Measurements from ENCODE around the gene PLK5. TPM values are rescaled to one million over a fixed set of nuclear protein-coding genes. Genes with fewer than 3 reads are reported as not detected.
A peak's percentile ranks its signal among the peaks of the same experiment; 100 is the strongest.

The PLK5 gene
- total RNA-seq, 2 donors from 2014 or later, result not detected

GRCh38 chr19:1486720-1487575 is 36.9 kb upstream of the PLK5 start:
- Histone ChIP-seq H3K27me3 (no peaks in the 10 kb centered on the region), H3K4me1 (peaks cover 9% of the 10 kb centered on the region), H3K4me3 (no peak overlapping the region), H3K9me3 (no peaks in the 10 kb centered on the region), H3K36me3 (no peaks in the 10 kb centered on the region), H3K9ac (ENCODE audit: low read depth in 2 of 2, low read length in 2 of 2) (no peak overlapping the region), H3K27ac (no peak overlapping the region)
- TF ChIP-seq CTCF (IDR thresholded peaks at IDR 0.05), result no peak
- no peak for DNase-seq
- intact Hi-C loops (cut with DNase I), result no loop called here

DNA sequence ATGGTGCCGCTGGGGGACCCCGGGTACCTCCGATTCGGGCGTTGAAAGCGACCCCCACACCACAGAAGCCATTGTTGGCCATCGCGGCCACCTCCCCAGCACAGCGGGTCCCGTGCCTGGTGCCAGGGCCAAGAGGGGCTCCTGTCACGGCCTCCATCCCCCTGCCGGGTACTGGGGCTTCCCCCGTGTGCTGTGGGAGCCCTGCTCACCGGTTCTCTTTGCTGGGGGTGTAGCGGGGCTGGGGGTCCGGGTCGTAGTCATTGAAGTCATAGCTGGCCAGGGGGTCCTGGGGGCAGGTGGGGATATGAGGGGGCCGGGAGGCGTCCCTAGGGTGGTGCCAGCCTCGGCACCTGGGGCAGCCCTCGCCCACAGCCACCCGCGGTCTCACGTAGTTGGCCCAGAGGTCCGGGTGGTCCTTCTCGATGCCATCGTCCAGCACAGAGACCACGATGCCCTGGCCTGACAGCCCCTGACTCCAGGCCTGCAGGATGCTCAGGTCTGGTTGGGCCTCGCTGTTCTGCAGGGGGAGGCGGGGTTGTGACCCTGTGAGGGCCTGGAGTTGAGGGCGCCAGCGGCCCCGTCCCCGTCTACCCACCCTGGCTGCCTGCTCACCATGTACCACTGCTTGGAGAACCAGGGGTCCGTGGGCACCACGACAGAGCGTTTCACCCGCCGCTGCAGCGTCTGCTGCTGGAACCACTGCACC is 36.1 kb upstream of the PLK5 start:
- no peak for TF ChIP-seq CTCF (IDR thresholded peaks at IDR 0.05)
- DNase-seq, result no peak
- no peaks in the 10 kb centered on the region for H3K27me3 ChIP-seq
- no peaks in the 10 kb centered on the region for H3K36me3 ChIP-seq
- no peak overlapping the region for H3K4me3 ChIP-seq
- peaks cover 9% of the 10 kb centered on the region for H3K4me1 ChIP-seq
- H3K27ac ChIP-seq, result no peak overlapping the region
- H3K9ac ChIP-seq (ENCODE audit: low read depth in 2 of 2, low read length in 2 of 2), result no peak overlapping the region
- intact Hi-C loops (cut with DNase I), result no loop called here
- no peaks in the 10 kb centered on the region for H3K9me3 ChIP-seq

- no peak for DNase-seq
- no peak overlapping the region for H3K27ac ChIP-seq
- H3K9me3 ChIP-seq, result no peaks in the 10 kb centered on the region
- H3K9ac ChIP-seq (ENCODE audit: low read depth in 2 of 2, low read length in 2 of 2), result no peak overlapping the region
- no peaks in the 10 kb centered on the region for H3K36me3 ChIP-seq
- H3K4me3 ChIP-seq, result no peak overlapping the region
- H3K4me1 ChIP-seq, result peaks cover 9% of the 10 kb centered on the region
- intact Hi-C loops (cut with DNase I), result no loop called here
- H3K27me3 ChIP-seq, result no peaks in the 10 kb centered on the region
- TF ChIP-seq CTCF (IDR thresholded peaks at IDR 0.05), result no peak
Observed at GRCh38 chr19:1488282-1488601, 35.6 kb upstream of the PLK5 start.

DNA sequence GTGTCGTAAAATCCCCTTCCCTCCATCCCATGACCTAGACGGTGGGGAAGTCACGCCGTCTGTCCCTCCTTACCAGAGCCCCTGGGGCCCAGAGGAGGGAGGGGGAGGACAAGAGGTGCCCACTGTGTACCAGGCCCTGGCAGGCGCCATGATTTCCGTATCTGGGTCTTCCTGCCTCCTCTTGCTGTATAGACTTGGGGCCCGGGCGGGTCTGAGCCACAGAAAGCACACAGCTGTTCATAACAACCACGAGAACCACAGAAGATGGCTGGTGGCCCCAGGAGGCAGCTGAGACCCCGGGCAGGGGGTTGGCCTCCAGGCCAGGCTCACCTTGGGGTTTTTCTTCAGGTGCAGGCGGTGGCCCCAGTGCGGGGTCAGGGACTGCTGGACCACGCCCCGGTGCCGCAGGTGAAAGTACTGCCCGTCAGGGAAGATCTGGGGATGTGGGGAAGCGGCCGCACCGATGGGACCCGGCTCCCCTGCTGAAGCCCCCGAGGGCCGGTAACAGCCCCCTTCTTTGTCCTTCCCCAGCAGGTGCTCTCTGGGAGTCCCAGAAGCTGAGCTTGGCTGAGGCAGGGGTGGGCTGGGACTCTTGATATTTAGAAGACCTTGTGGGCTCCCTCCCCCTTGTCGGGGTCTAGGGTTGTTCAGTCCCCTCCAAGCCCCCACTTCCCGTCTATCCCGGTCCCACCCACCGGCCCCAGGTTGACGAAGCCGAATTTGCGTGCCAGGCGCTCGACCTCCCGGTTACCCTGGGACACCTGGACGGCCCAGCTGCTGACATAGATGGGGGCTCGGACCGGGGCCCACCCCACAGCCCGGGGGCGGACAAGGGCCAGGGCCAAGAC is 34.2 kb upstream of the PLK5 start:
- no peaks in the 10 kb centered on the region for H3K9me3 ChIP-seq
- peak overlapping the region; percentile 52 to 78 for H3K9ac ChIP-seq (ENCODE audit: low read depth in 2 of 2, low read length in 2 of 2)
- peak overlapping the region; percentile 45 for H3K4me3 ChIP-seq
- TF ChIP-seq CTCF (IDR thresholded peaks at IDR 0.05), result no peak
- H3K4me1 ChIP-seq, result peaks cover 9% of the 10 kb centered on the region
- intact Hi-C loops (cut with DNase I), result no loop called here
- peak overlapping the region; percentile 68 for H3K27ac ChIP-seq
- no peak for DNase-seq
- H3K27me3 ChIP-seq, result no peaks in the 10 kb centered on the region
- H3K36me3 ChIP-seq, result no peaks in the 10 kb centered on the region
